ENCODE data around the gene KRTAP1-1.

- TF ChIP-seq, protein P1, sequence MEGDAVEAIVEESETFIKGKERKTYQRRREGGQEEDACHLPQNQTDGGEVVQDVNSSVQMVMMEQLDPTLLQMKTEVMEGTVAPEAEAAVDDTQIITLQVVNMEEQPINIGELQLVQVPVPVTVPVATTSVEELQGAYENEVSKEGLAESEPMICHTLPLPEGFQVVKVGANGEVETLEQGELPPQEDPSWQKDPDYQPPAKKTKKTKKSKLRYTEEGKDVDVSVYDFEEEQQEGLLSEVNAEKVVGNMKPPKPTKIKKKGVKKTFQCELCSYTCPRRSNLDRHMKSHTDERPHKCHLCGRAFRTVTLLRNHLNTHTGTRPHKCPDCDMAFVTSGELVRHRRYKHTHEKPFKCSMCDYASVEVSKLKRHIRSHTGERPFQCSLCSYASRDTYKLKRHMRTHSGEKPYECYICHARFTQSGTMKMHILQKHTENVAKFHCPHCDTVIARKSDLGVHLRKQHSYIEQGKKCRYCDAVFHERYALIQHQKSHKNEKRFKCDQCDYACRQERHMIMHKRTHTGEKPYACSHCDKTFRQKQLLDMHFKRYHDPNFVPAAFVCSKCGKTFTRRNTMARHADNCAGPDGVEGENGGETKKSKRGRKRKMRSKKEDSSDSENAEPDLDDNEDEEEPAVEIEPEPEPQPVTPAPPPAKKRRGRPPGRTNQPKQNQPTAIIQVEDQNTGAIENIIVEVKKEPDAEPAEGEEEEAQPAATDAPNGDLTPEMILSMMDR (conservative IDR thresholded peaks at IDR 0.05 in 1 of 2, IDR thresholded peaks at IDR 0.05 in 1 of 2; ENCODE audit: extremely low read depth in 1 of 2, insufficient read depth in 1 of 2, low read depth in 1 of 2, low read length in 2 of 2), result no peak
- TF ChIP-seq EZH2 (IDR thresholded peaks at IDR 0.05; ENCODE audit: borderline replicate concordance, low read length), result no peak
These were observed 26.0 kb upstream of the KRTAP1-1 start for GRCh38 chr17:41067281-41067680.

All from mammary epithelial cell (primary cell).